Measurements from ENCODE around the gene ACOT7.

ACOT7 gene

DNA sequence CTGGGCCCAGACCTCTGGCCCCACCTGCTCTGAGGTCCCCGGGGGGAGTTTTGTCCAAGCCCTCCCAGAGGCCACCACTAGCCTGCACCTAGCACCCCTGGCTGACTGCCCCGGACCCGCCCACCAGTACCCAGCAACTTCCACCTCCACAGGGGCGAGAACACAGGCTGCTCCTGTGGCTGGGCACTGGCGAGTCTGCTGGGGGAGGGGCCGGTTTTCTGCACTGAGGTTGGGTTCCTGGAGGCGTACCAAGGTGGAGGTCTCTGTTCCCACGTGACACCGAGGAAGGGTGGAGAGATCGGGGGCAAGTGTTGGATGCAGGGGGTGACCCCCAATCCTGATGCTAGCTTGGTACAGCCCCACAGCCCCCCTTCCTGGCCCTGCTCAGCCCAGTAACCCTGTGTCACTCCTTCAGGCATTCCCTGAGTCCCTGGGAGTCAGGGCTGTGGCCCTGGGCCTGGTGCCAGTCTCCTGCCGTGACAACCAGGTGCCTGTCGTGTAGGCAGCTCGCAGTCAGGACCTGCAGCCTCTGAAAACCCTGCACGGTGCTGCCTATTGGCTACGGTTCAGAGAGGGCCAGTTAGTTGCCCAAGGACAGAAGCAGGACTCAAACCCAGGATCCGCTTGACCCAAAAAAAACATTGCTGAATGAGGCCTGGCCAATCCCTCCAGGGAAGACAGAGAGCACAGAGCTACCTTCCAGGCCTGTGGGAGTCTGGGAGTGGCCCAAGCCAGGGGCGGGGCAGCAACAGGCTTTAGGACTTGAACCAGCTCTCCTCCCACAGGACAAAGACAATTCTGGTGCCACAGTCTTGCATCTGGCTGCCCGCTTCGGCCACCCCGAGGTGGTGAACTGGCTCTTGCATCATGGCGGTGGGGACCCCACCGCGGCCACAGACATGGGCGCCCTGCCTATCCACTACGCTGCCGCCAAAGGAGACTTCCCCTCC, 34.1 kb upstream of the ACOT7 start:
- no peak overlapping the region for H3K4me3 ChIP-seq (ENCODE audit: low read depth, low read length)
- DNase-seq = no peak
- TF ChIP-seq, protein P1, sequence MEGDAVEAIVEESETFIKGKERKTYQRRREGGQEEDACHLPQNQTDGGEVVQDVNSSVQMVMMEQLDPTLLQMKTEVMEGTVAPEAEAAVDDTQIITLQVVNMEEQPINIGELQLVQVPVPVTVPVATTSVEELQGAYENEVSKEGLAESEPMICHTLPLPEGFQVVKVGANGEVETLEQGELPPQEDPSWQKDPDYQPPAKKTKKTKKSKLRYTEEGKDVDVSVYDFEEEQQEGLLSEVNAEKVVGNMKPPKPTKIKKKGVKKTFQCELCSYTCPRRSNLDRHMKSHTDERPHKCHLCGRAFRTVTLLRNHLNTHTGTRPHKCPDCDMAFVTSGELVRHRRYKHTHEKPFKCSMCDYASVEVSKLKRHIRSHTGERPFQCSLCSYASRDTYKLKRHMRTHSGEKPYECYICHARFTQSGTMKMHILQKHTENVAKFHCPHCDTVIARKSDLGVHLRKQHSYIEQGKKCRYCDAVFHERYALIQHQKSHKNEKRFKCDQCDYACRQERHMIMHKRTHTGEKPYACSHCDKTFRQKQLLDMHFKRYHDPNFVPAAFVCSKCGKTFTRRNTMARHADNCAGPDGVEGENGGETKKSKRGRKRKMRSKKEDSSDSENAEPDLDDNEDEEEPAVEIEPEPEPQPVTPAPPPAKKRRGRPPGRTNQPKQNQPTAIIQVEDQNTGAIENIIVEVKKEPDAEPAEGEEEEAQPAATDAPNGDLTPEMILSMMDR (IDR thresholded peaks at IDR 0.05; ENCODE audit: low read depth, low read length, missing control alignments) = no peak
- no peaks in the 10 kb centered on the region for H3K36me3 ChIP-seq (replicated peaks)
- peaks cover 37% of the 10 kb centered on the region for H3K27me3 ChIP-seq (replicated peaks)
- in situ Hi-C loops (cut with HindIII; ENCODE audit: low pct_ligation_motif_present, low sequenced_read_pairs) = no loop called here
- H3K27ac ChIP-seq = no peak overlapping the region

DNA sequence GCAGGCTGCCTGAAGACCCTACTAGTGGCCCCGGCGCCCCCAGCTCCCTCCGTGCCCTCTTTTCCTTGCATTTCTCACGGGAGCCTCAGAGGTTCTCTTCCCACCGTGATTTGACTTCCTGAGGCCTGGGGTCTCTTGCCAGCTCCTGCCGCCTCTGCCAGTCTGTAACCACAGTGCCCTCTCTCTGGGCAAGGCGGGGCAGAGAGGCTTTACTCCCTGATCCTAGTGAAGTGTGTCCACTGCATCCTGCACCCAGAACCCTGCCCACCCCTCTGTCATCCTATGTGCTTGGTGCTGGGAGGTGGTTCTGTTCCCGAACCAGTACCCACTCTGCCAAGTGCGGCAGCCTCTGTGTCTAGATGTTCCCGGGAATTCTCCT, 33.4 kb upstream of the ACOT7 start:
- in situ Hi-C loops (cut with HindIII; ENCODE audit: low pct_ligation_motif_present, low sequenced_read_pairs) = no loop called here
- TF ChIP-seq, protein P1 (IDR thresholded peaks at IDR 0.05; ENCODE audit: low read depth, low read length, missing control alignments) = no peak
- H3K36me3 ChIP-seq (replicated peaks) = no peaks in the 10 kb centered on the region
- H3K27ac ChIP-seq = no peak overlapping the region
- H3K4me3 ChIP-seq (ENCODE audit: low read depth, low read length) = no peak overlapping the region
- peaks cover 37% of the 10 kb centered on the region for H3K27me3 ChIP-seq (replicated peaks)
- no peak for DNase-seq

DNA sequence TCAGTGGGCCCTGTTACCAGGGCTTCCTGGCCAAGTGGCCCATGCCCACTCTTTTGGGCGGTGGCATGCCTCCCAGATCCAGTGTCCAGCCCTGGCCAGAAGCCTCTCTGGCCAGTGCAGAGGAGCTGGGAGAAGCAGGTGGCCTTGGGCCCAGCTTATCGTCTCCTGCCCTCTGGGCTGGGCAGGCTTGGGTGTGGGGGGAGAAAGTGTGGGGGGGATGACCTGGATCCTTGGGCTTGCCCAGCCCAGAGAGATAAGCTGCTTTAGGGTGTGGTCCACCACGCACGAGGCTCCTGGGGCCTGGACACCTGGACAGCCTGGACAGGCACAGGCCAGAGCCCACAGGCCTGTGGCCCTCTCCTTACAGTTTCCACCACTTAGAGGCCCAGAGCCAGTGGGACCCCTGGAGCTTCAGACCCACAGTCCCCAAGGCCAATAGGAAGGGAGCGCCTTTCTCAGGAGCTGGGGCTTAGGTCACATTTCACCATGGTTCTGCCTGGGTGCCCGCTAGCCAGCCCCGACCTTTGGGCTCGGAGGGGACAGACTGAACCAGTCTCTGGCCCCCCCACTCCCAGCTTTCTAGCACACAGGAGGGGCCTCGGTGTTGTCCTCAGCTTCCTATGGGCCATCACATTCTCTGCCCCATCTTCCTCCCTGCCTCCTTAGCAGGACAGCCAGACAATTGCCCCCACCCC, 32.9 kb upstream of the ACOT7 start:
- Histone ChIP-seq H3K27ac (no peak overlapping the region), H3K27me3 (replicated peaks) (peaks cover 37% of the 10 kb centered on the region)
- DNase-seq = no peak

DNA sequence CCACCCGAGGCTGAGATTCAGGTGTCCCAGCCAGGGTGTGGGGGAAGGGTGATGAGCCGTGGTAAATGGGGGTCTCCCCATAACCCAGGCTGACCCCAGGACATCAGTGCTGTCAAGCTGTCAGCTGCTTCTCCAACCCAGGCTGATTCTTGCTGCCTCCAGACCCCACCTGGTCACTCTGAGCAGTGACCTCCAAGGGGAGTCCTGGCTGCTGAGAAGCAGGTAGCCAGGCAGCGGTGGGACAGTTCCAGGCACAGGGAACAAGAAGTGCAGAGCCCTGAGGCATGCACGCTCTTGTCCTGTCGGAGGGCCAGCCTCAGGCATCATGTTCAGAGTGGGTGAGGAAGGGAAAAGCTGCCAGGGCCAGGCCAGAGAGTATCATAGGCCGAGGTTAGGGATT, 32.1 kb upstream of the ACOT7 start:
- no peak overlapping the region for H3K27ac ChIP-seq

More for the DNA sequence above, 32.9 kb upstream of the ACOT7 start:
- in situ Hi-C loops (cut with HindIII; ENCODE audit: low pct_ligation_motif_present, low sequenced_read_pairs) = no loop called here
- Histone ChIP-seq H3K36me3 (replicated peaks) (no peaks in the 10 kb centered on the region), H3K4me3 (ENCODE audit: low read depth, low read length) (no peak overlapping the region)
- TF ChIP-seq, protein P1 (IDR thresholded peaks at IDR 0.05; ENCODE audit: low read depth, low read length, missing control alignments) = no peak

DNA sequence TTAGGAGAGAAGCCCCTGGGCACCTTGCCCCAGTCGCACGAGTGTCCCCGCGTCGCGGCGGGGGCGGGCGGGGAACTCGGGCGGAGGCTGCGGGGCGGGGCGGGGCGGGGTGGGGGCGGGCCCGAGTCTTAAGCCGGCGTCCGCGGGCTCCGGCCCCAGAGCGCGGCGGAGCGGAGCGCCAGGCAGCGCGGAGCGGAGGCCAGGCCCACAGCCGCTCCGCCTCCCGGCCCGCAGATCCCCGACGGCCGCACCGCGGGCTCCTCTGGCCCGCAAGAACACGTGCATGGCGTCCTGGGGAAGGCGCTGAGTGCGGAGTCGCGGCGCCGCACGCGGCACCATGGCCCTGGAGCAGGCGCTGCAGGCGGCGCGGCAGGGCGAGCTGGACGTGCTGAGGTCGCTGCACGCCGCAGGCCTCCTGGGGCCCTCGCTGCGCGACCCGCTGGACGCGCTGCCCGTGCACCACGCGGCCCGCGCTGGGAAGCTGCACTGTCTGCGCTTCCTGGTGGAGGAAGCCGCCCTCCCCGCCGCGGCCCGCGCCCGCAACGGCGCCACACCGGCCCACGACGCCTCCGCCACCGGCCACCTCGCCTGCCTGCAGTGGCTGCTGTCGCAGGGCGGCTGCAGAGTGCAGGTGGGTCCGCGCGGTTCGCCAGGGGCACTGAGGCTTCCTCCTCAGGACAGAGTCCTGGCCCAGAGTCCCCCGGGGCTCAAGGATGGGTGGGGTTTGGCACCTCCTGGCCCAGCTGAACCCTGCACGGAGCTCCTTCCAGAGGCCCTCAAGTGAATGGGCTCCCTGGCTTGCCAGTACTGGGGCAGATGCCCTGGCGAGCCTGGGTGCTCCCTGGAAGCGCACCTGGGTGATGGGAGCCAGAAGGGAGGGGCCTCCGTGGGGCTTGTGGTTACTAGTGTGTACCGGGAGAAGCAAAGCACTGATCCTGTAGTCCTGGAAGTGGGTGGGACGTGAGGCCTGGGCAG, 31.3 kb upstream of the ACOT7 start, which contains the start of gene ESPN:
Gene ESPN, plus strand, starts transcription at position 158 of the 975 bp plus-strand sequence. Its CDS starts 180 bp downstream, at position 338.
- in situ Hi-C loops (cut with HindIII; ENCODE audit: low pct_ligation_motif_present, low sequenced_read_pairs) = no loop called here
- Histone ChIP-seq H3K36me3 (replicated peaks) (no peaks in the 10 kb centered on the region), H3K27ac (no peak within 1 kb of the TSS), H3K27me3 (replicated peaks) (peaks cover 48% of the 10 kb centered on the region), H3K4me3 (ENCODE audit: low read depth, low read length) (no peak within 1 kb of the TSS)
- TF ChIP-seq, protein P1 (IDR thresholded peaks at IDR 0.05; ENCODE audit: low read depth, low read length, missing control alignments) = no peak
- DNase-seq = no peak

More for the DNA sequence above, 32.1 kb upstream of the ACOT7 start:
- in situ Hi-C loops (cut with HindIII; ENCODE audit: low pct_ligation_motif_present, low sequenced_read_pairs) = no loop called here
- no peaks in the 10 kb centered on the region for H3K36me3 ChIP-seq (replicated peaks)
- H3K27me3 ChIP-seq (replicated peaks) = peaks cover 42% of the 10 kb centered on the region
- H3K4me3 ChIP-seq (ENCODE audit: low read depth, low read length) = no peak overlapping the region
- TF ChIP-seq, protein P1 (IDR thresholded peaks at IDR 0.05; ENCODE audit: low read depth, low read length, missing control alignments) = no peak
- no peak for DNase-seq
